22Rv1 (cell line): ENCODE results near the gene SLC7A8.

Source experiments
- CTCF ChIP-seq: fragments of 450-650 bp; IDR thresholded peaks from 2 replicates; pipeline ENCODE4 v1.5.1; 2017; ENCODE audit warnings: mild to moderate bottlenecking
- ZFX ChIP-seq: fragments of 450-650 bp; IDR thresholded peaks from 2 replicates; pipeline ENCODE4 v1.6.1; 2017; ENCODE audit warnings: antibody characterized with exemption, borderline replicate concordance

- TF ChIP-seq CTCF (no peak), ZFX (no peak)
Observed at GRCh38 chr14:23140371-23140770, 43.1 kb downstream of the SLC7A8 start.
